ENCODE data around the gene FAM111B.
"Not testable (repeated sequence)": the region's sequence is repeated elsewhere in the genome, so short reads cannot be mapped to it uniquely, and the experiment has no call there.

The FAM111B gene, protein sequence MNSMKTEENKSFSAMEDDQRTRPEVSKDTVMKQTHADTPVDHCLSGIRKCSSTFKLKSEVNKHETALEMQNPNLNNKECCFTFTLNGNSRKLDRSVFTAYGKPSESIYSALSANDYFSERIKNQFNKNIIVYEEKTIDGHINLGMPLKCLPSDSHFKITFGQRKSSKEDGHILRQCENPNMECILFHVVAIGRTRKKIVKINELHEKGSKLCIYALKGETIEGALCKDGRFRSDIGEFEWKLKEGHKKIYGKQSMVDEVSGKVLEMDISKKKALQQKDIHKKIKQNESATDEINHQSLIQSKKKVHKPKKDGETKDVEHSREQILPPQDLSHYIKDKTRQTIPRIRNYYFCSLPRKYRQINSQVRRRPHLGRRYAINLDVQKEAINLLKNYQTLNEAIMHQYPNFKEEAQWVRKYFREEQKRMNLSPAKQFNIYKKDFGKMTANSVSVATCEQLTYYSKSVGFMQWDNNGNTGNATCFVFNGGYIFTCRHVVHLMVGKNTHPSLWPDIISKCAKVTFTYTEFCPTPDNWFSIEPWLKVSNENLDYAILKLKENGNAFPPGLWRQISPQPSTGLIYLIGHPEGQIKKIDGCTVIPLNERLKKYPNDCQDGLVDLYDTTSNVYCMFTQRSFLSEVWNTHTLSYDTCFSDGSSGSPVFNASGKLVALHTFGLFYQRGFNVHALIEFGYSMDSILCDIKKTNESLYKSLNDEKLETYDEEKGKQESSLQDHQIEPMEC

DNA sequence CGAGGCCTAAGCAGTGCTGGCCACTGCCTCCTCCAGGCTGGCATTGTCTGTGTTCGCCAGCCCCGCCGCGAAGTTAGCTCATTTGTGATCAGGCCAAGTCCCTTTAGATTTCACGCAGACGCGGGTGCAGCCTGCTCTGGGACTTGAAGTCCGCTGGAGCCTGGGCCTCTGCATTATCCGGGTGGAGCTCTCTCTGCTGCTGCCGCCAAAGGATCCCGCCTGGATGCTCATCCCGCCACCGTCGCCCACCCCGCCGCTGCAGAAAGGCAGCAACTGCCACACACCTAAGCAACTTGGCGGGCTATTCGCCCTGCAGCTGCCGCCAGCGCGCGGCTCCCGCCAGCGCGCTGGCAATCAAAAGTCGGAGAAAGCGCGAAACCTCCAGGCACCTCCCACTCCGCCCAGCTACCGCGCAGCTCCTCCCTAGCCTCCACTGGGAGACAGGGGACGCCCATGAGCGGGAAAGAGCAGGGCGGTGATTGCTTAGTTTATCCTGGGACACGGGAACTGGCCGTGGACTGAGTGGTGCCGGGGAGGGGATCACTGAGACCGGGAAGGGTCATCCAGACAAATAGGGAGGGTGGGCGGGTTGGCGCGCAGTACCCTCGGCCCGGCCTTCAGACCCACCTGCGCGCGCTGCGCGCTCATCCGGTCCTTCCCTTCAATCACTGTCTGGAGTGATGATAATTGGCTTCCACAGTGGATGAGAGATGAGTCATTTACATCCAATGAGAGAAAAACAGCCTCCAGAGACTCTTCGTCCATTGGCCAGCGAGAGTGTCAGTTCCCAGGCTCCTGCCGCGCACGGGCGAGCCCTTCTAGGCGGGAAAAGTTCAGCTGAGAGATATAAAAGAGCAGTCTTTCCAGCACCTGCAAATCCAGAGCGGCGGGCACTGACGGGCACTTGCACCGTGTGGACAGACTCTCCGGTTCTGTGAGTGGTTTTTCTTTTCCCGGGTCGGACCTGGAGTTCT, at the start of gene FAM111B:
Gene FAM111B, plus strand, starts transcription at position 875 of the 974 bp plus-strand sequence. CDS start 2,389 bp downstream, outside the sequence.
- DNase-seq (ENCODE audit: low spot score) = peak; percentile 87

- peak; percentile 83 for DNase-seq (ENCODE audit: low spot score)
These were observed 48.7 kb upstream of the FAM111B start for GRCh38 chr11:59058120-59059033.

- not testable (repeated sequence) for DNase-seq (ENCODE audit: low spot score)
These were observed 46.9 kb upstream of the FAM111B start for GRCh38 chr11:59060096-59060495.

- no peak for DNase-seq (ENCODE audit: low spot score)
These were observed 44.2 kb upstream of the FAM111B start for GRCh38 chr11:59062602-59063529.

GRCh38 chr11:59063996-59064727, 42.9 kb upstream of the FAM111B start:
- DNase-seq (ENCODE audit: low spot score) = not testable (repeated sequence)

DNA sequence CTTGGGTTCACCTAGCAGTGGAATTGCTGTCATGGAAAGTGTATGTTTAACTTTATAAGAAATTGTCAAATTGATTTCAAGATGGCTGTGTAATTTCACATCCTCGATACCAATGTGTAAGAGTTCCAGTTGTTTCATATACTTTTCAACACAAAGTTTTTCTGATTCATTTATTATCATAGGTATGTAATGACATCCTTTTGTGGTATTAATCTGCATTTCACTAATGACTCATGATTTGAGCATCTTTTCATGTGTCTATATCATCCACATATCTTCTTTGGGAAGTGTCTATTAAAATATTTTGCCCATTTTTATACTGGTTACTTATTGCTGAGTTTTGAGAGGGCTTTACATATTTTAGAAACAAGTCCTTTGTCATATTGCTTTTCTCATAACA, 38.0 kb upstream of the FAM111B start:
- no peak for DNase-seq (ENCODE audit: low spot score)

DNA sequence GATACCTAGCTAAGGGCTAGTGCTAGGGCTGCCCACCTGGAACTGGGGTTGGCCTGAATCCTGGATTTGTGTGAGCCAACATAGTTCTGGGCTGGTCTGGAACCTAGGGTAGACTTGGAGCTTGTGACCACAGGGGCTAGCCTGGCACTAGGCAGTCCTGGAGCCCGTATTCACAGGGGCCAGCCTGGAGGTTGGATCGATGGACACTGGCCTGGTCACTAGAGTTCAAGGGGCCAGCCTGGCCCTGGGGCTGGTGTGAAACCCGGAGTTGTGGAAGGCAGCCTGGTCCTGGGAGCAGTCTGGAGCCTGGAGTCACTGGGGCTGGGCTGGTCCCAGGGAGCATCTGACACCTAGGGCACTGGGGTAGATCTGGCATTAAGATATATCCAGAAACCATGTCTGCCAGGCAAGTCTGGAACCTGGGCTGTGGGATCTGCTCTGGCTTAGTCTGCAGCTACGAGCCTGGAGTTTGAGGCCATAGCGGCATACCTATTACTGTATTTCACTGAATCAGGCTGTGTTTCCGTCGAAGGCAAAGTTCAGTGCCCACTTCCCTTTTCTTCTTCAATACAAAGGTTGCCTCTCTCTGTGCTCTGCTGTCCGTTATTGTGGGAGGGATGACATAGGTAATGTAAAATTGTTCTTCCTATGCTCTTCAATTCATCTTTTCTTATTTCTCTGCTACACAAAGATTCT, 30.0 kb upstream of the FAM111B start:
- DNase-seq (ENCODE audit: low spot score) = no peak

DNA sequence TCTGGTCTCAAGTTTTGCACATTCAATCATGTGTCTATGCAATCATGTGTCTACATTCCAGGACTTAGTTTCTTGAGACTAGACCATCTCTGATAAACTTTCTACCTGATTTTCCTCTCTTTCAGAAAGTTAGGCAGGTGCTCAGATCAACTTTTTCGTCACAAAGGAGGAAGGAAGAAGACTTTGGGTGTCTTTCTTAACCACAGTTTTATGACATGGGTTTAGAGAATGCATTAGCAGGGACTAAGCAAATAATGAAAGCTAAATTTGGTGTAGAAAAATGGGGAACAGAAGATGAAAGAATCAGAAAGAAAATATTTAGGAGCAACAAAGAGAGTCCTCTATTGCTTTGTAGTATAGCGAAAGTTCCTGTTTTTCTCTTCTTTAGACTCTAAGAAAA, 28.6 kb upstream of the FAM111B start:
- no peak for DNase-seq (ENCODE audit: low spot score)

- DNase-seq (ENCODE audit: low spot score) = no peak
These were observed 28.0 kb upstream of the FAM111B start for GRCh38 chr11:59079086-59079485.

- not testable (repeated sequence) for DNase-seq (ENCODE audit: low spot score)
These were observed 26.6 kb upstream of the FAM111B start for GRCh38 chr11:59080421-59080820.

DNA sequence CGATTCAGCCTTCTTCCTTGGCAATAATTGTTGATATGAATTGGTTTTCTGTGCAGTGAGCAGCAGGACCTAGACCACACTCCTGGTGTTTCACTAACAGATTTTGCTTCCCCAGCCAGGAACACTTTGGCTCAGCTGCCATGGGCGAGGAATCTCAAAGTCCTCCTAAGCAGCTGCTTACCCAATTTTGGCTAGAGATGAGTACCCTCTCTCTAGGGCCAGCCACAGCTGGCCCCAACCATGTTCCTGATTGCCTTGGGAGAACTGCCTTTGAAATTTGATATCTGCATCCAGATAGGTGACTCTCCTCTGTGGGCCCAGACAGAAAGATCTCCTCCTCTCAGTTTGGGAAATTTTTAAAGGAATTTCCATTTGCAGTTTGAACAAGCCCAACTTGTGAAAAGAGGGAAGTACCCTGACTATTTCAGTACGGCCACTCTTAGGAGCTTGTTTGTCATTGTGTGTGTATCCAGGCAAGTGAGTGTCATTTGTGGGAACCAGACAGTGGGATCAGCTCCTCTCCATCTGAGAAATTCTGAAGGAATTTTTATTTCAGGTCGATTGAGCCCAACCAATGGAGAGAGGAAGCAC, 25.5 kb upstream of the FAM111B start:
- DNase-seq (ENCODE audit: low spot score) = not testable (repeated sequence)

GRCh38 chr11:59086007-59086406, 21.0 kb upstream of the FAM111B start, which contains the start of gene GLYATL1B:
Gene GLYATL1B (plus strand): TSS chr11:59086307. CDS start chr11:59086307, 0 bp downstream.
- DNase-seq (ENCODE audit: low spot score) = not testable (repeated sequence)

DNA sequence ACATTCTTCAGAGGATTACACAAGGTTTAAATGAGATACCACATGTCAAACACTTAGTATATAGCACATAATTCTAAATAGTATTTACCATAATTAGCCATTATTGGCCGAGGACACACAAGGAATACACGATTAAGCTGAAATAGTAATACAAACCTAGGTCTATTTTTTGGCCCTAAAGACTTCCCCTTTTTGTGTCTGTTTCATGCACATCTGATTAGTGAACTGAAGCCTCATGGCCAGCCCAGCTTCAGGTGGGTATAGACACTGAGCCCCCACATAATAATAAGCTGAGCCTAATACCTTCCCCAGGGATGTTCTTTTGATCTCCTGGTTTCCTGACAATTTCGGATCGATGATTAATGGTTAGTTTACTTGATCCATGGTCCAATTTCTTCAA, 18.9 kb upstream of the FAM111B start:
- DNase-seq (ENCODE audit: low spot score) = no peak

- not testable (repeated sequence) for DNase-seq (ENCODE audit: low spot score)
These were observed 13.5 kb upstream of the FAM111B start for GRCh38 chr11:59093576-59093975.

- not testable (repeated sequence) for DNase-seq (ENCODE audit: low spot score)
These were observed 11.8 kb upstream of the FAM111B start for GRCh38 chr11:59095225-59095624.

- DNase-seq (ENCODE audit: low spot score) = not testable (repeated sequence)
These were observed 11.0 kb upstream of the FAM111B start for GRCh38 chr11:59095972-59096575.

- peak; percentile 64 for DNase-seq (ENCODE audit: low spot score)
These were observed 9.8 kb upstream of the FAM111B start for GRCh38 chr11:59097113-59097708.

Measured in Ammon's horn (tissue), 1 donor.